GM21447 (cell line): ENCODE measurements around the gene CNTNAP2.
A peak's percentile ranks its signal among the peaks of the same experiment; 100 is the strongest.
"Not testable (repeated sequence)": the region's sequence is repeated elsewhere in the genome, so short reads cannot be mapped to it uniquely, and the experiment has no call there.

Experiments
- ATAC-seq: cut with Tn5 transposase; IDR thresholded peaks from one replicate; pipeline ENCODE4 v1.9.1; 2021; ENCODE audit not compliant: unreplicated experiment

Gene CNTNAP2

DNA sequence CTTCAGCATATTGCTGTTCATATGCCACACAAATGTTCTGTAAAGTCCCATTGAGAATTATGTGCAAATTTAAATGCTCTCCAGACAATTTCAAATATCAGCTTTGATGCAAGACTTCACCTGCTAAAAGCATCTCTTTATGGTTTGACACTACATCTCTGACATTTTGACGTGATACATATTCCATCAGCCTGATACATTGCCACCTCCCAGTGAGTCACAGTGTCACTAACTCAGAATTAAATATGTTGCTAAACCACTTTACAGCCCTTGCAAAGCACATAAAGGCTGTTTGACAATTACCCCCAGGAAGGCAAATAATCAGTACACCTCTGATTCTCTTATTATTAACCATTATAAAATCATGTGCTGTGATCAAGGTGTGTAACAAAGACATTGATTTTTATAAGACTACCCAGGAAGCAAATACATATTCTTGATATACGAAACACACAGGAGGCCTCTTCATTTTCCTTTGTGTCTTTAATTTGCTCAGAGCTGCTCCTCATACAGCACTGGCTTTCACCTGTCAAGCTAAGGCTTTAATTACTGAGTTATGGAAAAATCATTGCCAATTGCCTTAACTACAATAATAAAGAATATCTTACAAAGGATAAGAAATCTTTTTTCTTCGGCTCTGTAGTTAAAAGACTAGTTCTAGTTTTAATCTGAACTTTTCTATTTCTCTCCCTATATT, 1926.5 kb downstream of the CNTNAP2 start:
- ATAC-seq: no peak

DNA sequence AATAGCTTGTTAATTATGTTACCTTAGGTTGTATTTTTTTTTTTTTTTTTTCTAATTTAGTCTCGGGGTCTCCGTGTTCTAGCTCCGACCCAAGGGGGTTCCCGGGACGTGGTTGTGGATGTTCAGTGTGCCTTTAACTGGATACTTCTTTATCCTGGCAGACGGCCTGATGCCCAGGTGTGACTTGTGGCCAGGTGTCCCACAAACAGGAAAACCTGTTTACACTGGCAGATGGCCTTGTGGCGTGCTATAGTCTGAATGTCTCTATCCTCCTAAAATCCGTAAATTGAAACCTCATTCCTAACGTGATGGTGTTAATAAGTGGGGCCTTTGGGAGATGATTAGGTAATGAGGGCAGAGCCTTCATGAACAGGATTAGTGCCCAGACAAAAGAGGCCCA, 1927.6 kb downstream of the CNTNAP2 start:
- no peak for ATAC-seq

DNA sequence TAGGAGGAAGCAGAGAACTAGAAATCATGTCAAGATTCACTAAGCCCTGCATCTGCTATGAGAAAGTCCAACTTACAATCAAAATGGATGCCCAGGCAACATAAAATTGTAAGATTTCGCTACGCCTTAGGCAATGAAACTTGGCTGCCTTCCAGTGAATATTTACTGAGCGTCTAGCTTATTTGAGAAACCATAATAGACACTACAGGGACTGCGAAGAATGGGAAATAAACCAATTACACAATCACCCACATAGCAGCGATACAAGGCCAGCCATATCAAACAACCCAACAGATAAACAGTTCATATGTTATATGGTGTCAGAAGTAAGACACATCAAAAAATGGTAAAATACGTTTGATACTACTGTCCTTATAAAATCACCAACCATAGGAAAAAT, 1928.9 kb downstream of the CNTNAP2 start:
- ATAC-seq: no peak

DNA sequence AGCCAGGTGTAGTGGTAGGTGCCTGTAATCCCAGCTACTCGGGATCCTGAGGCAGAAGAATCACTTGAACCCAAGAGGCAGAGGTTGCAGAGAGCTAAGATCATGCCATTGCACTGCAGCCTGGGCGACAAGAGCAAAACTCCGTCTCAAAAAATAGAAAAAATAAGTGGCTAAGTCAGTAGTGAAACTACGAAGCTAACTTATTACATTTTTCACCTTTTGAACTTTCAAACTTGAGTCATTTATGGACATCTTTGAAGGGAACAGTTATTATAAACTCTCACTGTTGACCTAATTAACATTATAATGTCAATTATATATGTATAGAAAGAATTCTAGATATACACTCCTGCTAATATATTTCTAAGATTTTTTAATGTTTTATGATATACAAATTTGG, 1932.5 kb downstream of the CNTNAP2 start:
- no peak for ATAC-seq

GRCh38 chr7:148050492-148051158, 1934.0 kb downstream of the CNTNAP2 start:
- ATAC-seq: no peak

DNA sequence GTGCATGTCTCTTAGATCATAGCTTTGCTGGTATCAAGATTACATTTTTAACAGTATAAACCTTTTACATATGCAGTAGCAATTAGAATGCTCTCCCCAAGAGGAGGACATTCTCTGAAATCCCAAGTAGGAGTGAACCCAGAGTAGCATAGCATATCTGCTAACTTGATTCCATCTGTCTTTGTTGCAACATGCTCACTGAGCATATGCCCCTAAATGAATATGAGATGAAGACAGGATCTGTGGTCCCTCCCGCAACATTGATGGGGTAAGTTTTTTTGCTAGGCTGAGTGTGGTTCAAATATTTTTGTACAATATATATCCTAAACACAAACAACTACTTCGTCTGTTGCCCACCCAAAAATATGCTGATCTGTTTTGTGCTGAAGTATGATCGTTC, 1939.8 kb downstream of the CNTNAP2 start:
- ATAC-seq: no peak

GRCh38 chr7:148058092-148058491, 1941.5 kb downstream of the CNTNAP2 start:
- no peak for ATAC-seq

DNA sequence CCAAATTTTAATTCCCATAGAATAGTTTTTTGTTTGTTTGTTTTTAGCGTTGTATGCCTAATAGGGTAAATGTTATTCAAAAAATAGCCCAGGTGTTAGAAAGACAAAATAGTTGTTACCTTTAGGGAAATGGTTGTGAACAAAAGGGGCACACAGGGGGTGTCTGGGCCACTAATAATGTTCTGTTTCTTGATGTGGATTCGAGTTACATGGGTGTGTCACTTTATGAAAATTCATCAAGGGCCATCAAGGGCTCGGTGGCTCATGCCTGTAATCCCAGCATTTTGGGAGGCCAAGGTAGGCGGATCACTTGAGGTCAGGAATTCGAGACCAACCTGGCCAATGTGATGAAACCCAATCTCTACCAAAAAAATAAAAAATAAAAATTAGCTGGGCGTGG, 1942.2 kb downstream of the CNTNAP2 start:
- ATAC-seq: no peak

GRCh38 chr7:148060724-148061123, 1944.1 kb downstream of the CNTNAP2 start:
- peak; percentile 96 for ATAC-seq

DNA sequence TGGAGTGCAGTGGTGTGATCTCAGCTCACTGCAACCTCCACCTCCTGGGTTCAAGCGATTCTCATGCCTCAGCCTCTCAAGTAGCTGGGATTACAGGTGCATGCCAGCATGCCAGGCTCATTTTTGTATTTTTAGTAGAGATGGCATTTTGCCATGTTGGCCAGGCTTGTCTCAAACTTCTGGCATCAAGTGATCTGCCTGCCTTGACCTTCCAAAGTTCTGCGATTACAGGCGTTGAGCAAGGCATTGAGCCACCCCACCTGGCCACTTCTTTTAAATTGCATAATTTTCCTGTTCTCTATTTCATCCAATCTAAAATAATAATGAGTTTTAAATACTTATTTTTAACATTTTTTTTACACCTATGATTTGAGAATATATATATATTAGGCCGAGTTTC, 1961.5 kb downstream of the CNTNAP2 start:
- ATAC-seq: not testable (repeated sequence)

DNA sequence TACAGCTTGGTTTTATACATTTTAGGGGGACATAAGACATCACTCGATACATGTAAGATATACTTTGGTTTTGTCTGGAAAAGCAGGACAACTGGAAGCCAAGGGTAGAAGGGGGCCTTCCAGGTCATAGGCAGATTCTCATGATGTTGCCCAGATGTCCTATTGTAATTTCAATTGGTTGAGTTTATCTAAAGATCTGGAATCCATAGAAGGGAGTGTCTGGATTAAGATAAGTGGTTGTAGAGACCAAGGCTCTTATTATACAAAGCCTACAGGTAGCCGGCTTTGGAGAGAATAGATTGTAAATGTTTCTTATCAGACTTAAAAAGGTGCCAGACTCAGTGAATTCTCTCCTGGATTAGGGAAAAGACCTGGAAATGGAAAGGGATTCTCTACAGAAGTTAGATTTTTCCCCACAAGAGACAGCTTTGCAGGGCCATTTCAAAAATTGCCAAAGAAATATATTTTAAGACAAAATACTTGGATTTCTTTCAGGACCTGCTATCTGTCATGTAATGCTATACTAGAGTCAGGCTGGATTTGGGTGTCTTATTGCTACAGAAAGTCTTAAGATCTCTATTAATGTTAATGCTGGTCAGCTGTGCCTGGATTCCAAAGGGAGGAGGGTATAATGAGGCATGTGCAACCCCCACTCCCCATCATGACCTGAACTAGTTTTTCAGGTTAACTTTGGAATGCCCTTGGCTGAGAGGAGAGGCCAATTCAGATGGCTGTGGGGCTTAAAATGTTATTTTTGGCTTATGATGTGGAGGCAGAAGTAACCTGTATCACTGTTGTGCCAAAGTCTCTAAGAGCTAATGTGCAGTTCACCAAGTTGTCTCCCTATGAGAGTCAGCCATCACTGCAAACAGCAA, 1962.8 kb downstream of the CNTNAP2 start:
- no peak for ATAC-seq

DNA sequence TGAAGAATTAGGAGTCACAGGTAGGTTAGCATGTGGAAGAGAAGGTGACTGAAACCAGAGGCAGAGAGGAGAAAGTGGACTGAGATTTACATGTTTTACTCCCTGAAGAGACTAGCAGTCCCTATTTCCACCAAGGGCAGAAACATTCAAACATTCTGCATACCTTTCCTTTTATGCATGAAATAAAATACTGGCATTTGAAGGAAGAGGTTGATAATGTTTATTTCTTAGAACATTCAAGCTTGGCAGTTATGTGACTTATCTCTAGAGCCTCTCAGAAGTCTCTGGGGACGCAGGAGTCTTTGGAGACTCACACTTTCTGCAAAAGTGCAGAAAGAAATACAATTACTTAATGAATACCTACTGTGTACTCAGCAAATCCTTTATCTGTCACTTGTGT, 1966.8 kb downstream of the CNTNAP2 start:
- no peak for ATAC-seq

- peak; percentile 61 for ATAC-seq
Measured at GRCh38 chr7:148084138-148084537, 1967.5 kb downstream of the CNTNAP2 start.

DNA sequence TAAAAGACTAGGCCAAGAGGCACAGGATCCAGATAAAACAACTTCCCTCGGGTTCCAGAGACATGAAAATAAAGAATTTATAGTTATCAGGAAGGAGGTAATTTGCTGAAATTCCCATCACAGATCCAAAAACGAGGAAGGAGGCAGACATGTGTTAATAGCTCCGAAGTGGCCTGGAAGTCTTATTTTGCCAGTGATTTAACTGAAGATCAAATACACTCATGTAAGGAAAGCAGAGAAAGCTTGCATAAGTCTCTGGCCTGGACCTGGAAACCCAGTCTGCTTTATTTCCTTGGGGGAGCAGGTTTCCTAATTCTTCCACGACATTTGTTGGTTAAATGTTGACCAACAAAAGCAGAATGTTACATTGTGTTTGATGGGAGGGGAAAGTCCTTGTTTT, 1975.3 kb downstream of the CNTNAP2 start:
- no peak for ATAC-seq

GRCh38 chr7:148093375-148094166, 1977.0 kb downstream of the CNTNAP2 start:
- ATAC-seq: no peak

- ATAC-seq: no peak
Measured at GRCh38 chr7:148095066-148095465, 1978.5 kb downstream of the CNTNAP2 start.

GRCh38 chr7:148104136-148104716, 1987.6 kb downstream of the CNTNAP2 start:
- ATAC-seq: no peak

DNA sequence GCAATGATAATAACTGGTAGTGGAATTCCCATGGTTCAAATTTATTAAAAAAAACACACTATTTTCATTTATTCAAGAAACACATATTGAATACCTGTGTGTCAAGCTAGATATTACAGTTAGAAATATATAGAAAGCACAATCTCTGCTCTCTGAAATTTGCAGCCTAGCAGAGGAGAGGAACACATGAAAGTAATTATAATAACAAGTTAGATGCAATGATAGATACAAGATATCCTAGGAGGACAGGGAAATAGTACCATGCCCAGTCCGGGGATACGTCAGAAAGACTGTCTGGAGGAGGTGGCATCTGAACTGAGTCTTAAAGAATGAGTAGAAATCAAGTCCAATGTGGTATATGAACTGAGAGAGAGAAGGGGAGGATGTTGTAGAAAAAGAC, 1988.3 kb downstream of the CNTNAP2 start:
- ATAC-seq: no peak

- no peak for ATAC-seq
Measured at GRCh38 chr7:148105853-148106252, 1989.3 kb downstream of the CNTNAP2 start.

GRCh38 chr7:148107443-148108127, 1991.0 kb downstream of the CNTNAP2 start:
- no peak for ATAC-seq
